ENCODE results near the gene DLD.
A peak's percentile ranks its signal among the peaks of the same experiment; 100 is the strongest.
"Not testable (repeated sequence)": the region's sequence is repeated elsewhere in the genome, so short reads cannot be mapped to it uniquely, and the experiment has no call there.

Gene DLD

DNA sequence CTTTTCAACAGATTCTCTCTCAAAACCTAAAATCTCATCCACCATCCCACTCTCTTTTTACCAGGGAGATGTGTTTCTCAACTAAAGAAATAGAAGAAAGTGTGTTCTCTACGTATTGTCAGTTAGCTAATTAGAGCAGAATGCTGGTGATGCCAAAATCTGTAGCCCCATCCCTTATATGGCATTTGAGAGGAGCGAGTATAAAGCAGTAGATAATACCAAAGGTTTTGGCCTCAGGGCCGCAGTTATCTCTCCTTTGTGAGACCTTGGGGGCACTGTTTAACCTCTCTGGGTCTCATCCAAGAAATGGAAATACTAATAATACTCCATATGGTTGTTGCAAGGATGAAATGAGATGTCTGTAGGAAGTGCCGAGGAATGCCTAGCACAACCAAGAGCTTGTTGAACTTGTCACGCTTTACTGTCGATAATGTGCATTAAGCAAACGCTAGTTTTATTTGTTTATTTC is 456 bp upstream of the DLD start:
- TF ChIP-seq CTCF (conservative IDR thresholded peaks at IDR 0.05) (no peak), ZFX (IDR thresholded peaks at IDR 0.05) (no peak)
- H3K27ac ChIP-seq = peak overlapping the region; percentile 89

DNA sequence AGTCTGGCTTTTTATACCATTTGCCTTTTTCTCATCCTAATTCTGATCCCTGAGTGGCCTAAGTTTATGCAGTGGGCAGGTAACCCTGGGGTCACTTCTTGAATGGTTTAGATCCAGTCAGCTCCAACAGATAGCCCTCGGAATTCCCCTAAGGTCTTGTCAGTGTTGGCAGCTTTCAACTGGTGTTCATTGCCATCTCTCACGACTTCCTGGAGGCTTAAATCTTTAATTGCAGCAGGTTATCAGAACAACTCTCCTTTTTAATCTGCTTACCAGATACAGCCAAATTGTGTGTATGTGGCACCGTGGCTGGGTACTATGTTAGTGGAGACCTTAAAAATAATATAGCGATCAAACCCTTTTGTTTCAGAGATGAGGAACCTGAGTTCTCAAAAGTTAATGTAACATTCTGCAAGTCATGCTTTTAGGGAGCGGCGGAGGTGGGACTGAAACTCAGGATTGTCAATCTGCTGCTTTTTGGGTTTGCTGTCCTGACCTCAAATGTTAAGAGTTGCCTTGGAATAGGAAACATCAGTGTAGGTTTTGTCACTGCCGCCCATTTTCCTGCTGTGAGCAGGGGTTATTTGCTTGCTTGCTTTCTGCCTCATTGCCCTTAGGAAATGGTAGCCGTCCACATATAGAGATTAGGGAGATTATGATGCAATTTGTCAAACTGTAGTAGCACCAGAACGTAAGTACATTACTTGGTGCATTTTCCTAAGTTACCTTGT is 818 bp downstream of the DLD start:
- TF ChIP-seq ZFX (IDR thresholded peaks at IDR 0.05) = no peak
- TF ChIP-seq CTCF (conservative IDR thresholded peaks at IDR 0.05) = no peak
- H3K27ac ChIP-seq = peak overlapping the region; percentile 89

GRCh38 chr7:107892367-107892741 is 1.4 kb downstream of the DLD start:
- not testable (repeated sequence) for H3K27ac ChIP-seq

- no peak overlapping the region for H3K27ac ChIP-seq
- TF ChIP-seq ZFX (IDR thresholded peaks at IDR 0.05) = no peak
- no peak for TF ChIP-seq CTCF (conservative IDR thresholded peaks at IDR 0.05)
Observed at GRCh38 chr7:107898997-107899594, 8.1 kb downstream of the DLD start.

DNA sequence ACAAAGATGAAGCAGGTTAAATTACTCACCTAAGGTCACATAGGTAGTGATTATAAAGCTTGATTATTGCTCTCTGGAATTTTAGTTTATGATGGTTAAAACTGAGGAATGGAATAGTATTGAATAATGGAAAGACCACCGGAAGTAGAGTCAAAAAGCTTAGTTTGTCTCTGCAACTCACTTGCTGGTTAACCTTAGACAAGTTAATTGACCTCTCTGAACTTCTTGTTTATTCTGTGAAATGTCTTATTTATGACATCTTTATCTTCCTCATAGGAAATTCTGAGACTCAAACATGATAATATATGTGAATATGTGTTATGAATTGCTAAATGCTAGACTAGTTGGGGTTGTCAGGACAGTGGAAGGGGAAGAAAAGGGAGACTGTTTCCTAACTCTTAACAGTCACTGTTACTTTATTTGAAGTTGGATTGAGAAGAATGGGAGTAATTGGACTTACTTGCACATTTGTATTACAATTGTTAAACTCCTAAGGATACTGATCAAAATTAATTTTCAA is 9.6 kb downstream of the DLD start:
- TF ChIP-seq CTCF (conservative IDR thresholded peaks at IDR 0.05) (no peak), ZFX (IDR thresholded peaks at IDR 0.05) (no peak)
- H3K27ac ChIP-seq = no peak overlapping the region

DNA sequence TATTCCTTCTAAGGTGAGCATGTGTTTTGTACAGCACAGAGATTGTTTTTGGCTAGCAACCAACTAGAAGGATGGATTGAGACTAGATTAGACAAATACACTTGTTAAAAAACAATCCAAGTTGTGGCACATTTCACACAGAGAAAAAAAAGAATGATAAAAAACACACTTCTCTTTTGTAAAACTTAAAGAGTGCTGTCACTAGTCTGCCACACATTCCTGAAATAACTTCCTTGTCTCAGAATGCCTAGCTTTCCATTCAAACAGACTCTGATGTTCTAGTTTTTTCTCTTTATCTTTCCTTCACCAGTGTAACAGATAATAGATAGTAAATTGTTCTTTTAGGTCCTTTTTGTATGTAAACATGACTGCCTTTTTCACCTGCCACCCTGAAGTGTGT is 11.4 kb downstream of the DLD start:
- no peak for TF ChIP-seq ZFX (IDR thresholded peaks at IDR 0.05)
- TF ChIP-seq CTCF (conservative IDR thresholded peaks at IDR 0.05) = no peak
- H3K27ac ChIP-seq = no peak overlapping the region

GRCh38 chr7:107907790-107908189 is 16.8 kb downstream of the DLD start:
- TF ChIP-seq ZFX (IDR thresholded peaks at IDR 0.05) (no peak), CTCF (conservative IDR thresholded peaks at IDR 0.05) (no peak)
- no peak overlapping the region for H3K27ac ChIP-seq
